ES-I3 (cell line): ENCODE results near the gene SAMD8.
"Not testable (repeated sequence)": the region's sequence is repeated elsewhere in the genome, so short reads cannot be mapped to it uniquely, and the experiment has no call there.

Experiments used
- H3K36me3 ChIP-seq: 2 replicates; pipeline ENCODE4 v1.6.1; 2013; ENCODE audit warnings: mild to moderate bottlenecking, low read length, control low read depth, moderate library complexity; ENCODE audit not compliant: insufficient read depth
- H3K4me1 ChIP-seq: 2 replicates; pipeline ENCODE4 v1.6.1; 2013; ENCODE audit warnings: mild to moderate bottlenecking, control low read depth, low read length; ENCODE audit not compliant: insufficient read depth
- H3K9ac ChIP-seq: 2 replicates; pipeline ENCODE4 v1.6.1; 2013; ENCODE audit warnings: low read depth, mild to moderate bottlenecking, low read length, moderate library complexity
- H3K9me3 ChIP-seq: 2 replicates; pipeline ENCODE4 v1.6.1; 2013; ENCODE audit warnings: mild to moderate bottlenecking, low read length, moderate library complexity; ENCODE audit not compliant: control insufficient read depth, insufficient read depth

The SAMD8 gene

DNA sequence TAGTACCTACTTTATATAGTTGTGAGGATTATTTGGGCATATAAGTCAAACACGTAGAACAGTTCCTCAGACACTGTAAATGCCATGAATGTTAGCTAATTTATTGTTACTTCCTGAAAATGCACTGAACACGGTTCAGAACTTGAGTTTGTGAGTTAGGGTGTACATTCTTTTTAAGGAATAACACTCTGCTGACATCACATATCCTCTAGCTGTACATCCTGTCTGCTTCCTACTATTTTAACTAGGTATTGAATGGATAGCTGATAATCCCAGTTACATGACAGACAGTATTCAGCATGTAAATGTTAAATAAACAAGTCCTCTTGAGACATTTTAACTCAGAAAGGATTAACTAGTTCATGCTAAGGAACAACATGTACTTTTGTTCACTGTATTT is 16.0 kb downstream of the SAMD8 start:
- Histone ChIP-seq H3K9me3 (no peaks in the 10 kb centered on the region), H3K36me3 (no peaks in the 10 kb centered on the region), H3K4me1 (no peaks in the 10 kb centered on the region; the same call in 1 of the 2 replicates), H3K9ac (no peak overlapping the region)

GRCh38 chr10:75128985-75129384 is 17.5 kb downstream of the SAMD8 start:
- not testable (repeated sequence) for H3K9me3 ChIP-seq, H3K36me3 ChIP-seq, H3K4me1 ChIP-seq, H3K9ac ChIP-seq

DNA sequence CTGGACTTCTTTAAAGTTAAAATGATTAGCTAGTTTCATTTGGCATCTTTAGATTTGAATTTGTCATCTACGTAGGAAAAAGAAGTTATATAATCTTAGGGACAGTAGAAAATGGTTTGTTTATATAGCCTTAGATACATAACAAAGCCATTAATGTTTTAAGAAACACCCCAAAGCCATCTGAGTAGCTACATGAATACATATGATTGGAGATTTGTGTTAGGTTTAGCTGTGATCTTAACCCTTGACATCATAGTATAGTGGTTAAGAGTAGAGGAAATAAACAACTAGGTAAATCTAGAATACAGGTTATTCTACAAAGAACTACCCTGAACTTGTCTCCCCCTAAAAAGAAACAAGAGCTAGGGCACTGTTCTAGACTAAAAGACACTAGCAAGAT is 18.1 kb downstream of the SAMD8 start:
- H3K36me3 ChIP-seq, result no peaks in the 10 kb centered on the region
- H3K4me1 ChIP-seq, result no peaks in the 10 kb centered on the region; the same call in 1 of the 2 replicates
- no peaks in the 10 kb centered on the region for H3K9me3 ChIP-seq
- H3K9ac ChIP-seq, result no peak overlapping the region

DNA sequence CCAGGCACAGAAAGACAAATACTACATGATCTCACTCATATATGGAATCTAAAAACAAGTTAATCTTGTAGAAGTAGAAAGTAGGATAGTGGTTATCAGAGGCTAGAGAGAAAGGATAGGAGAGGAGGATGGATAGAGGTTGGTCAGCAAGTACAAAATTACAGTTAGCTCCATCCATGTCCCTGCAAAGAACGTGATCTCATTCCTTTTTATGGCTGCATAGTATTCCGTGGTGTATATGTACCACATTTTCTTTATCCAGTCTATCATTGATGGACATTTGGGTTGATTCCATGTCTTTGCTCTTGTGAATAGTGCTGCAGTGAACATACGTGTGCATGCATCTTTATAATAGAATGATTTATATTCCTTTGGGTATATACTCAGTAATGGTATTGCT is 22.2 kb downstream of the SAMD8 start:
- not testable (repeated sequence) for H3K9me3 ChIP-seq

GRCh38 chr10:75136346-75136745 is 24.9 kb downstream of the SAMD8 start:
- Histone ChIP-seq H3K36me3 (no peaks in the 10 kb centered on the region), H3K4me1 (peaks cover 9% of the 10 kb centered on the region), H3K9me3 (no peaks in the 10 kb centered on the region), H3K9ac (no peak overlapping the region)

More for the DNA sequence above, 22.2 kb downstream of the SAMD8 start:
- H3K9ac ChIP-seq, H3K4me1 ChIP-seq, H3K36me3 ChIP-seq: not testable (repeated sequence)

- no peaks in the 10 kb centered on the region for H3K9me3 ChIP-seq
- no peak overlapping the region for H3K9ac ChIP-seq
These were observed 26.3 kb downstream of the SAMD8 start for GRCh38 chr10:75137533-75138438.

DNA sequence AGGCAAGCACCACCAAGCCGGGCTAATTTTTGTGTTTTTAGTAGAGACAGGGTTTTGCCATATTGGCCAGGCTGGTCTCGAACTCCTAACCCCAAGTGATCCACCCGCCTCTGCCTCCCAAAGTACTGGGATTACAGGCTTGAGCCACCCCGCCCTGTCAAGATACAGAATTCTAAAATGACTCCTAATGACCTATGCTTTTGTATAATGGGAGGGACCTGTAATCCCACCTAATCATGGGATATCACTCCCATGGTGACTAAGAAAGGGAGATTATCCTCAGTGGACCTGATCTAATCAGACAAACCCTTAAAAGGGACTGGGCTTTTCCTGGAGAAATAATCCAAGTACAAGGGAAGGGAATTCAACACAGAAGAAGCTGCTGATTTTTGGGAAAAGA is 28.8 kb downstream of the SAMD8 start:
- Histone ChIP-seq H3K9ac (no peak overlapping the region), H3K36me3 (no peaks in the 10 kb centered on the region), H3K4me1 (peaks cover 9% of the 10 kb centered on the region), H3K9me3 (no peaks in the 10 kb centered on the region)

More at GRCh38 chr10:75137533-75138438, 26.3 kb downstream of the SAMD8 start:
- no peaks in the 10 kb centered on the region for H3K36me3 ChIP-seq
- peaks cover 9% of the 10 kb centered on the region for H3K4me1 ChIP-seq

GRCh38 chr10:75143353-75143752 is 31.9 kb downstream of the SAMD8 start:
- Histone ChIP-seq H3K36me3 (no peaks in the 10 kb centered on the region), H3K4me1 (no peaks in the 10 kb centered on the region; the same call in 1 of the 2 replicates), H3K9me3 (no peaks in the 10 kb centered on the region), H3K9ac (no peak overlapping the region)

- Histone ChIP-seq H3K9me3 (no peaks in the 10 kb centered on the region), H3K36me3 (peaks cover 1% of the 10 kb centered on the region; the same call in 1 of the 2 replicates), H3K9ac (no peak overlapping the region), H3K4me1 (no peaks in the 10 kb centered on the region; the same call in 1 of the 2 replicates)
These were observed 34.1 kb downstream of the SAMD8 start for GRCh38 chr10:75145590-75145989.

DNA sequence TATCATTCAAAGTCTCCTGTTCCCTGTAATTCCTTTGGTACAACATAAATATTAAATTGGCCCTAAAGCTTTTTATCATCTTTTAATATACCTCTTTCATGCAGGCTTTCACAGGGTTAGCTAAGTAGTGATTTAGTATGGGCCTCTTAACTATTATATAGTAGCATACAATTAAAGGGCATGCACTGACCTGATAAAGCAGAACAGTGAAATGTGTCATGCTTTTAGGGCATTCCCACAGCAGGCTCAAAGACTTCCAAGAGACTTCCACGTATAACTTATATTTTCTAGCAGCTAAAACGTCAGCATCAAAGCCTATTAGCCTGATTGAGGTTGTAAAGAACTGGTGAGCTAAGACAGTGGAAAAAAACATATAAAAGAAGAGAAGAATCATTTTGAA is 35.3 kb downstream of the SAMD8 start:
- no peaks in the 10 kb centered on the region for H3K9me3 ChIP-seq
- no peak overlapping the region for H3K9ac ChIP-seq
- peaks cover 4% of the 10 kb centered on the region; the same call in 1 of the 2 replicates for H3K36me3 ChIP-seq
- H3K4me1 ChIP-seq, result no peaks in the 10 kb centered on the region; the same call in 1 of the 2 replicates

- Histone ChIP-seq H3K9ac (no peak overlapping the region), H3K36me3 (peaks cover 13% of the 10 kb centered on the region; the same call in 1 of the 2 replicates), H3K4me1 (no peaks in the 10 kb centered on the region), H3K9me3 (no peaks in the 10 kb centered on the region)
These were observed 39.2 kb downstream of the SAMD8 start for GRCh38 chr10:75150656-75151055.

DNA sequence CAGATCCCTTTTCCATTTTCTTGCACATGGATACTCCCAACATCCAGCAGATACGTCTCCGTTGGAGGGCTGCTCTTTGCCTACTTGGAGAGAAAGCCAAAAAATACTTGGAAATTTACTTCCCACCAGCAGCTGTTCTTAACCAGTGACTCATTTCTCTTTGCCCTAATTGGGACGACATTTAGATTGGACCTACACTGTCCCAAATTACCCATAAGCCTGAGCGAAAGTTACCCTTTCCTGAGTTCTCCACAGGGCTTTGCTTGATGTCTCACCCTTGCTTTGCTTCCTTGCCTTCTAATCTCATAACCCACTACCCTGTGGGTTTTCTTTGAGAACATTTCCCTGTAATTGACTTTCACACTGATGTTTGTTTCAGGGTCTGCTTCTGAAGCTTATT is 48.1 kb downstream of the SAMD8 start:
- H3K9me3 ChIP-seq, result no peaks in the 10 kb centered on the region

DNA sequence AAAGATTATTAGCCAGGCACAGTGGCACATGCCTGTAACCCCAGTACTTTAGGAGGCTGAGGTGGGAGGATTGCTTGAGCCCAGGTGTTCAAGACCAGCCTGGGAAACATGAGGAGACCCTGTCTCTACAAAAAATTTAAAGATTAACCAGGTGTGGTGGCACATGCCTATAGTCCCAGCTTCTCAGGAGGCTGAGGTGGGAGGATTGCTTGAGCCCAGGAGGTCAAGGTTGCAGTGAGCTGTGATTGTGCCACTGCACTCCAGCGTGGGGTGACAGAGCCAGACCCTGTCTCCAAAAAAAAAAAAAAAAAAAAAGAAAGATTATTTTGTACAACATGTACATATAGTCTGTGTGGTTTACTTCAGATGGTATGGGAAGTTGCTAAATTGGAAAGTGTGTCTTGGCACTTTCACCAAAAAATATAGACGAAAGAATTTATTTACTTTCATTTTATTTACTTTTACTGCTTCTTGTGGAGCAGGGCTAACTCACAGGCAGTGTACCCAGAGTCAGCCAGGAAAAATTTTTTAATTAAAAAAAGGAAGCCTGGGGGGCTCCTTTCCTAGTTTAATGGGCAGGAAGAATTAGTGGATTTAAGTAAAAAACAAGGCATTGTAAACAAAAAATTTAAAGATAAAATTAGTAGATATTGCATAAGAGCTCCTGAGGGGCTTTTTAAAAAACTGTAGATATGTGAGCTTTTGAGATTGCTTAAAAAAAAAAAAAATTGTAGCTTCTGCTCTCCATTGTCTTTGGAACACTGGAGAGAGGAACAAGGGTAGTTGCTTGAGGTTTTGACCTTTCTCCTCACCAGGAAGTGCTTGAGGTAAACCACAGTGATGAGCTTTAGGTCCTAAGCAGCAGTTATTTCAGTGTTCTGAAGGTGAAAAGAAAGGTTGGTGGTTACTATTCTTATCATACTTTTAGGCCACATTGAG is 54.5 kb downstream of the SAMD8 start:
- Histone ChIP-seq H3K9me3 (no peaks in the 10 kb centered on the region), H3K4me1 (no peaks in the 10 kb centered on the region), H3K9ac (no peak overlapping the region)

More for the DNA sequence above, 48.1 kb downstream of the SAMD8 start:
- H3K9ac ChIP-seq, result no peak overlapping the region
- no peaks in the 10 kb centered on the region for H3K4me1 ChIP-seq
- 0 out of 2 replicates have a peak, but pooled peaks cover 4% of the 10 kb centered on the region for H3K36me3 ChIP-seq

GRCh38 chr10:75166623-75166972 is 55.1 kb downstream of the SAMD8 start:
- Histone ChIP-seq H3K4me1 (no peaks in the 10 kb centered on the region), H3K9me3 (no peaks in the 10 kb centered on the region), H3K9ac (no peak overlapping the region), H3K36me3 (0 out of 2 replicates have a peak, but pooled peaks cover 2% of the 10 kb centered on the region)

More for the DNA sequence above, 54.5 kb downstream of the SAMD8 start:
- H3K36me3 ChIP-seq, result 0 out of 2 replicates have a peak, but pooled peaks cover 2% of the 10 kb centered on the region
